ENCODE results near the gene RBPJ. TPM values are rescaled to one million over a fixed set of nuclear protein-coding genes. Genes with fewer than 3 reads are reported as not detected.
A peak's percentile ranks its signal among the peaks of the same experiment; 100 is the strongest.

RBPJ gene
- polyA plus RNA-seq, 4 donors = 13.0 to 50.6 (median 17.8) TPM

GRCh38 chr4:26377328-26378311 lies 56.8 kb downstream of the RBPJ start:
- FAIRE-seq (no peak), DNase-seq (no peak)
- Histone ChIP-seq H3K9me3 (ENCODE audit: control insufficient read depth in 2 of 2, insufficient read depth in 1 of 2, low read depth in 1 of 2, low read length in 1 of 2) (no peaks in the 10 kb centered on the region), H3K4me1 (ENCODE audit: control insufficient read depth in 3 of 3, insufficient read depth in 2 of 3, low read depth in 1 of 3, low read length in 2 of 3) (peaks cover 0 to 6% (median 2%) of the 10 kb centered on the region in 3 donors), H3K36me3 (ENCODE audit: control insufficient read depth in 3 of 3, insufficient read depth in 2 of 3, low read depth in 1 of 3, low read length in 3 of 3) (peaks cover 0 to 3% (median 0%) of the 10 kb centered on the region in 3 donors), H3K4me3 (ENCODE audit: low read depth in 1 of 3, low read length in 3 of 3) (no peak overlapping the region), H3K27me3 (ENCODE audit: control insufficient read depth in 3 of 3, insufficient read depth in 3 of 3, low read length in 3 of 3) (no peaks in the 10 kb centered on the region), H3K27ac (ENCODE audit: low read depth in 1 of 3, low read length in 2 of 3) (no peak overlapping the region)
- 71 to 79% (median 77%) methylated on average over 4 of the region's 4 CpGs for WGBS, 3 donors

DNA sequence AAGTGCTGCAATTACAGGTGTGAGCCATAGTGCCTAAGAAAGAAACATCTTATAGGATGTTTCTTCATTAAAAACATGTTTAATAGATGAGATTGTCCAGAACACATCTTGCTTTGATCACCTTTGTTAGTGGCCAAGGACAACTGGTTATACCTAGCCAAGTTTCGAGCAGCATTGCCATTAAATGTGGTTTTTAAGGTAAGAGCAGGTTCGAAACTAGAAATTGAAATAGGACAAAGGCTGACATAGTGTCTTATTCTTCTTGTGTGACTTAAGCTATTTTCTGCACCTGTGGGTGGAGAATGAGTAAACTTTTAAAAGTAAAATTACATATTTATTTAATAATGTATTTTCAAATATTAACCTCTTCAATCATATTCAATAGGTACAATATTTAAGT lies 59.0 kb downstream of the RBPJ start:
- Histone ChIP-seq H3K27me3 (ENCODE audit: control insufficient read depth in 3 of 3, insufficient read depth in 3 of 3, low read length in 3 of 3) (no peaks in the 10 kb centered on the region), H3K4me3 (ENCODE audit: low read depth in 1 of 3, low read length in 3 of 3) (no peak overlapping the region), H3K9me3 (ENCODE audit: control insufficient read depth in 2 of 2, insufficient read depth in 1 of 2, low read depth in 1 of 2, low read length in 1 of 2) (no peaks in the 10 kb centered on the region), H3K27ac (ENCODE audit: low read depth in 1 of 3, low read length in 2 of 3) (no peak overlapping the region), H3K4me1 (ENCODE audit: control insufficient read depth in 3 of 3, insufficient read depth in 2 of 3, low read depth in 1 of 3, low read length in 2 of 3) (peaks cover 0 to 2% (median 0%) of the 10 kb centered on the region in 3 donors), H3K36me3 (ENCODE audit: control insufficient read depth in 3 of 3, insufficient read depth in 2 of 3, low read depth in 1 of 3, low read length in 3 of 3) (peaks cover 0 to 3% (median 0%) of the 10 kb centered on the region in 3 donors)
- WGBS, 3 donors = 88 to 95% (median 92%) methylated on average over 2 of the region's 2 CpGs
- DNase-seq (no peak), FAIRE-seq (no peak)

GRCh38 chr4:26380740-26381139 lies 59.9 kb downstream of the RBPJ start:
- DNase-seq (no peak), FAIRE-seq (peak; percentile 15)
- H3K36me3 ChIP-seq (ENCODE audit: control insufficient read depth in 3 of 3, insufficient read depth in 2 of 3, low read depth in 1 of 3, low read length in 3 of 3) = no peaks in the 10 kb centered on the region
- H3K27me3 ChIP-seq (ENCODE audit: control insufficient read depth in 3 of 3, insufficient read depth in 3 of 3, low read length in 3 of 3) = no peaks in the 10 kb centered on the region
- WGBS, 3 donors = 62 to 76% (median 75%) methylated on average over 2 of the region's 2 CpGs
- H3K27ac ChIP-seq (ENCODE audit: low read depth in 1 of 3, low read length in 2 of 3) = no peak overlapping the region
- no peak overlapping the region for H3K4me3 ChIP-seq (ENCODE audit: low read depth in 1 of 3, low read length in 3 of 3)
- peaks cover 0 to 2% (median 0%) of the 10 kb centered on the region in 3 donors for H3K4me1 ChIP-seq (ENCODE audit: control insufficient read depth in 3 of 3, insufficient read depth in 2 of 3, low read depth in 1 of 3, low read length in 2 of 3)
- no peaks in the 10 kb centered on the region for H3K9me3 ChIP-seq (ENCODE audit: control insufficient read depth in 2 of 2, insufficient read depth in 1 of 2, low read depth in 1 of 2, low read length in 1 of 2)

DNA sequence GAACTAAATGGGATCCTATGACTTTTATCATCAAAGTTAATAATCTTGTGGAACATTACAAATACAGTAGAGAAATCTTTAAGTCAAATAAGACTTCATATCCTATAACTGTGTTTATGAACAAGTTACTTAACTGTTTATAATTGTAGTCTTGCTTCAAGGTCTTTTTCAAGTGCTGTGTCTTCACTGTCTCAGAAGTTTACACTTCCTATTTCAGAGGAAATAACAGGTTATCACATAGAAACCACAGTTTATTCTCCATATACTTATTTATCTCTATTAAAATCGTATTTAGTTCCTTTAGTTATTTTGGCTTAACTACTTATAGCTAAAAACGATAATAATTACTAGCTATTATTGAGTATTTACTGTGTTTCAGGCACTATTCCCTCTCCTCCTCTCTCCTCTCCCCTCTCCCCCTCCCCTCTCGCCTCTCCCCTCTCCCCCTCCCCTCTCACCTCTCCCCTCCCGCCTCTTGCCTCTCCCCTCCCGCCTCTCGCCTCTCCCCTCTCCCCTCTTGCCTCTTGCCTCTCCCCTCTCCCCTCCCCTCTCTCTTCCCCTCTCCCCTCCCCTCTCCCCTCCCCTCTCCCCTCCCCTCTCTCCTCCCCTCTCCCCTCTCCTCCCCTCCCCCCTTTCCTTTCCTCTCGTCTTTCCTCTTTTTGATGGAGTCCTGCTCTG lies 63.7 kb downstream of the RBPJ start:
- no peak for FAIRE-seq
- H3K4me3 ChIP-seq (ENCODE audit: low read depth in 1 of 3, low read length in 3 of 3) = no peak overlapping the region
- H3K27ac ChIP-seq (ENCODE audit: low read depth in 1 of 3, low read length in 2 of 3) = no peak overlapping the region
- no peaks in the 10 kb centered on the region for H3K4me1 ChIP-seq (ENCODE audit: control insufficient read depth in 3 of 3, insufficient read depth in 2 of 3, low read depth in 1 of 3, low read length in 2 of 3)
- H3K27me3 ChIP-seq (ENCODE audit: control insufficient read depth in 3 of 3, insufficient read depth in 3 of 3, low read length in 3 of 3) = no peaks in the 10 kb centered on the region
- WGBS, 3 donors = 61 to 92% (median 66%) methylated on average over 2 to 5 of the region's 7 CpGs
- peaks cover 0 to 4% of the 10 kb centered on the region in 2 donors for H3K9me3 ChIP-seq (ENCODE audit: control insufficient read depth in 2 of 2, insufficient read depth in 1 of 2, low read depth in 1 of 2, low read length in 1 of 2)
- no peak for DNase-seq
- H3K36me3 ChIP-seq (ENCODE audit: control insufficient read depth in 3 of 3, insufficient read depth in 2 of 3, low read depth in 1 of 3, low read length in 3 of 3) = peaks cover 0 to 4% (median 0%) of the 10 kb centered on the region in 3 donors

DNA sequence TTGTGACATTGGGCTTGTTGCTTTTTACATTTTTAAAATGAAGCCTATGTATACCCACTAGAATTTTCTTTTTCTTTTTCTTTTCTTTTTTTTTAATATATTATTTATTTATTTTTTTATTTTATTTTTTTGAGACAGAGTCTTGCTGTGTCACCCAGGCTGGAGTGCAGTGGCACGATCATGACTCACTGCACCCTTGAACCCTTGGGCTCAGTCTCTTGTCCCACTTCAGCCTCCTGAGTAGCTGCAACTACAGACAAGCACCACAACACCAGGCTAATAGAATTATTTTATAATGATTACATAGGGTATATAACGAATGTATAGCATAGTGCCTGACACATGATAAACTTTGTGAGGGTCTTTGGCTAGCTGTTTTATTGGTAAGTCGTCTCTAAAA lies 64.9 kb downstream of the RBPJ start:
- Histone ChIP-seq H3K36me3 (ENCODE audit: control insufficient read depth in 3 of 3, insufficient read depth in 2 of 3, low read depth in 1 of 3, low read length in 3 of 3) (peaks cover 0 to 4% (median 0%) of the 10 kb centered on the region in 3 donors), H3K27me3 (ENCODE audit: control insufficient read depth in 3 of 3, insufficient read depth in 3 of 3, low read length in 3 of 3) (no peaks in the 10 kb centered on the region)
- FAIRE-seq = no peak

GRCh38 chr4:26386386-26386785 lies 65.6 kb downstream of the RBPJ start:
- FAIRE-seq (no peak), DNase-seq (no peak)
- peaks cover 0 to 4% (median 0%) of the 10 kb centered on the region in 3 donors for H3K36me3 ChIP-seq (ENCODE audit: control insufficient read depth in 3 of 3, insufficient read depth in 2 of 3, low read depth in 1 of 3, low read length in 3 of 3)
- H3K4me3 ChIP-seq (ENCODE audit: low read depth in 1 of 3, low read length in 3 of 3) = no peak overlapping the region
- 72 to 88% (median 86%) methylated on average over 2 of the region's 2 CpGs for WGBS, 3 donors
- H3K9me3 ChIP-seq (ENCODE audit: control insufficient read depth in 2 of 2, insufficient read depth in 1 of 2, low read depth in 1 of 2, low read length in 1 of 2) = peaks cover 0 to 4% of the 10 kb centered on the region in 2 donors
- H3K27me3 ChIP-seq (ENCODE audit: control insufficient read depth in 3 of 3, insufficient read depth in 3 of 3, low read length in 3 of 3) = no peaks in the 10 kb centered on the region
- H3K27ac ChIP-seq (ENCODE audit: low read depth in 1 of 3, low read length in 2 of 3) = no peak overlapping the region
- no peaks in the 10 kb centered on the region for H3K4me1 ChIP-seq (ENCODE audit: control insufficient read depth in 3 of 3, insufficient read depth in 2 of 3, low read depth in 1 of 3, low read length in 2 of 3)

More for the DNA sequence above, 64.9 kb downstream of the RBPJ start:
- 85 to 92% (median 88%) methylated on average over 3 of the region's 3 CpGs for WGBS, 3 donors
- peaks cover 0 to 4% of the 10 kb centered on the region in 2 donors for H3K9me3 ChIP-seq (ENCODE audit: control insufficient read depth in 2 of 2, insufficient read depth in 1 of 2, low read depth in 1 of 2, low read length in 1 of 2)
- no peaks in the 10 kb centered on the region for H3K4me1 ChIP-seq (ENCODE audit: control insufficient read depth in 3 of 3, insufficient read depth in 2 of 3, low read depth in 1 of 3, low read length in 2 of 3)
- H3K4me3 ChIP-seq (ENCODE audit: low read depth in 1 of 3, low read length in 3 of 3) = no peak overlapping the region
- no peak overlapping the region for H3K27ac ChIP-seq (ENCODE audit: low read depth in 1 of 3, low read length in 2 of 3)
- DNase-seq = peak in 1 of 2 donors; percentile 17

GRCh38 chr4:26388671-26389070 lies 67.9 kb downstream of the RBPJ start:
- no peak for DNase-seq
- peaks cover 0 to 11% (median 0%) of the 10 kb centered on the region in 3 donors for H3K36me3 ChIP-seq (ENCODE audit: control insufficient read depth in 3 of 3, insufficient read depth in 2 of 3, low read depth in 1 of 3, low read length in 3 of 3)
- FAIRE-seq = no peak
- no peaks in the 10 kb centered on the region for H3K4me1 ChIP-seq (ENCODE audit: control insufficient read depth in 3 of 3, insufficient read depth in 2 of 3, low read depth in 1 of 3, low read length in 2 of 3)
- H3K27me3 ChIP-seq (ENCODE audit: control insufficient read depth in 3 of 3, insufficient read depth in 3 of 3, low read length in 3 of 3) = no peaks in the 10 kb centered on the region
- peaks cover 0 to 4% of the 10 kb centered on the region in 2 donors for H3K9me3 ChIP-seq (ENCODE audit: control insufficient read depth in 2 of 2, insufficient read depth in 1 of 2, low read depth in 1 of 2, low read length in 1 of 2)
- H3K27ac ChIP-seq (ENCODE audit: low read depth in 1 of 3, low read length in 2 of 3) = no peak overlapping the region
- H3K4me3 ChIP-seq (ENCODE audit: low read depth in 1 of 3, low read length in 3 of 3) = no peak overlapping the region
- 95 to 97% (median 95%) methylated on average over 5 of the region's 5 CpGs for WGBS, 3 donors

DNA sequence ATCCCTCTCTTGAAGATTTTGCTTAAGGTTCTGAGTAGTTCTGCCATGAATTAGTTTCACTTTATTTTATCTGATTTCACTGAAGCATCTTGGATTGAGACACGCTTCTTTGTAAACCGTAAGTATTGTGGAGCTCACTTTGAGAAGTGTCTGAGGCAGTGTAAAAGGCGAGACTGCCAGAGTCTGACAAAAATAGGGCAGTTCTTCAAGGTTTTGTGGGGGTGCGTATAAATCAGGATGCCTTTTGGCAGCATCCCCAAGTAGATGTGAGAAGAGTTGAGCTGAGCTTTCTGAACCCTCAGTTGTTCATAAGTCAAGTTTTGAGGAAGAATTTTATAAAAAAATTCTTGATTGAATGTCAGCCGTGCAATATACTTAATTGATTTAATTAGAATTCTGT lies 76.3 kb downstream of the RBPJ start:
- Histone ChIP-seq H3K4me1 (ENCODE audit: control insufficient read depth in 3 of 3, insufficient read depth in 2 of 3, low read depth in 1 of 3, low read length in 2 of 3) (no peaks in the 10 kb centered on the region), H3K4me3 (ENCODE audit: low read depth in 1 of 3, low read length in 3 of 3) (no peak overlapping the region), H3K27ac (ENCODE audit: low read depth in 1 of 3, low read length in 2 of 3) (no peak overlapping the region), H3K36me3 (ENCODE audit: control insufficient read depth in 3 of 3, insufficient read depth in 2 of 3, low read depth in 1 of 3, low read length in 3 of 3) (peaks cover 0 to 13% (median 0%) of the 10 kb centered on the region in 3 donors), H3K27me3 (ENCODE audit: control insufficient read depth in 3 of 3, insufficient read depth in 3 of 3, low read length in 3 of 3) (no peaks in the 10 kb centered on the region), H3K9me3 (ENCODE audit: control insufficient read depth in 2 of 2, insufficient read depth in 1 of 2, low read depth in 1 of 2, low read length in 1 of 2) (no peaks in the 10 kb centered on the region)
- no peak for FAIRE-seq
- no peak for DNase-seq
- 66 to 90% (median 83%) methylated on average over 5 of the region's 5 CpGs for WGBS, 3 donors
